Gastroesophageal sphincter (tissue), 4 donors: ENCODE data around the gene NOL6. TPM values are rescaled to one million over a fixed set of nuclear protein-coding genes. Genes with fewer than 3 reads are reported as not detected.

Experiments
- ATAC-seq: fragments of 150-250 bp; one replicate; pipeline ENCODE4 v1.9.1; 2016; ENCODE audit warnings: mild to moderate bottlenecking, moderate library complexity
- H3K27ac ChIP-seq, 4 donors: fragments of 200-600 bp; sonication (generic) in 3 of 4; 1 replicate in 3 of 4; 2 replicates in 1 of 4; pipeline ENCODE4 v1.5.1; 2016 to 2019
- H3K27me3 ChIP-seq: fragments of 200-600 bp; sonication (generic); one replicate; pipeline ENCODE4 v1.5.1; 2019
- H3K36me3 ChIP-seq, 2 donors: fragments of 200-600 bp; sonication (generic); one replicate each; pipeline ENCODE4 v1.5.1; 2019; ENCODE audit warnings: control low read depth in 1 of 2
- H3K4me1 ChIP-seq, 3 donors: fragments of 200-600 bp; sonication (generic); 1 replicate in 2 of 3; 2 replicates in 1 of 3; pipeline ENCODE4 v1.5.1; 2016 to 2019; ENCODE audit warnings: control low read depth in 2 of 3
- H3K4me3 ChIP-seq, 2 donors: fragments of 200-600 bp; sonication (generic); one replicate each; pipeline ENCODE4 v1.5.1; 2019; ENCODE audit warnings: mild to moderate bottlenecking in 1 of 2, moderate library complexity in 1 of 2
- H3K9me3 ChIP-seq, 3 donors: fragments of 200-600 bp; sonication (generic); one replicate each; pipeline ENCODE4 v1.5.1; 2017 to 2019; ENCODE audit warnings: control low read depth in 2 of 3
- CTCF ChIP-seq, 4 experiments: fragments of 200-600 bp in 2 of 4; fragments of 450-650 bp in 2 of 4; sonication (generic) in 1 of 4; IDR thresholded peaks; one replicate each; pipeline ENCODE4 v1.5.1; 2017 to 2019; ENCODE audit warnings: antibody characterized with exemption in 4 of 4, mild to moderate bottlenecking in 2 of 4, moderate library complexity in 2 of 4
- EP300 ChIP-seq: sonication (generic); formaldehyde crosslinking; IDR thresholded peaks from one replicate; pipeline ENCODE4 v1.6.1; 2017; ENCODE audit warnings: antibody characterized with exemption, mild to moderate bottlenecking
- POLR2A ChIP-seq, 2 donors: fragments of 450-650 bp; IDR thresholded peaks; one replicate each; pipeline ENCODE4 v1.6.1; 2017; ENCODE audit warnings: antibody characterized with exemption in 2 of 2, mild to moderate bottlenecking in 2 of 2, moderate library complexity in 1 of 2
- POLR2AphosphoS5 ChIP-seq: sonication (generic); formaldehyde crosslinking; IDR thresholded peaks from one replicate; pipeline ENCODE4 v1.6.1; 2017; ENCODE audit warnings: antibody characterized with exemption
- WGBS, 2 donors: methylation state at CpG; one replicate each; pipeline ENCODE4 v1.1.5; 2018; ENCODE audit warnings: low coverage in 1 of 2; 5-methylcytosine and 5-hydroxymethylcytosine counted together
- total RNA-seq, 4 donors: library from RNA; depleted of rRNA; stranded (reverse); fragments of >200 nt; gene quantifications; one replicate each; pipeline ENCODE4 v1.1.0, GENCODE V29; 2016

Gene NOL6
- total RNA-seq, 4 donors from 2014 or later: 9.0 to 21.4 (median 16.1) TPM

- no peak overlapping the region for H3K4me3 ChIP-seq
- no peak overlapping the region for H3K27ac ChIP-seq
- no peaks in the 10 kb centered on the region for H3K9me3 ChIP-seq
- H3K27me3 ChIP-seq: peaks cover 18% of the 10 kb centered on the region
- ATAC-seq: no peak
- no peak for TF ChIP-seq EP300
- no peak for TF ChIP-seq POLR2AphosphoS5
- 50 to 60% methylated on average over 1 to 2 of the region's 7 CpGs for WGBS, 2 donors
- H3K36me3 ChIP-seq: peaks cover 0 to 19% of the 10 kb centered on the region in 2 donors
- no peaks in the 10 kb centered on the region for H3K4me1 ChIP-seq
These were observed 34.6 kb downstream of the NOL6 start for GRCh38 chr9:33438926-33439680.

- Histone ChIP-seq H3K4me1 (no peaks in the 10 kb centered on the region), H3K9me3 (no peaks in the 10 kb centered on the region), H3K4me3 (no peak overlapping the region), H3K27ac (no peak overlapping the region), H3K36me3 (peaks cover 0 to 15% of the 10 kb centered on the region in 2 donors), H3K27me3 (peaks cover 18% of the 10 kb centered on the region)
- TF ChIP-seq EP300 (no peak), POLR2AphosphoS5 (no peak), POLR2A (IDR thresholded peaks at IDR 0.05) (no peak), CTCF (IDR thresholded peaks at IDR 0.05) (no peak)
- WGBS, 2 donors: 100% methylated on average over 1 of the region's 1 CpG
- no peak for ATAC-seq
These were observed 35.8 kb downstream of the NOL6 start for GRCh38 chr9:33437898-33438297.

GRCh38 chr9:33437205-33437604, 36.5 kb downstream of the NOL6 start:
- WGBS, 2 donors: 10 to 50% methylated on average over 1 to 2 of the region's 2 CpGs
- Histone ChIP-seq H3K4me3 (no peak overlapping the region), H3K4me1 (no peaks in the 10 kb centered on the region), H3K36me3 (peaks cover 0 to 8% of the 10 kb centered on the region in 2 donors), H3K27me3 (peaks cover 18% of the 10 kb centered on the region), H3K27ac (no peak overlapping the region), H3K9me3 (no peaks in the 10 kb centered on the region)
- TF ChIP-seq EP300 (no peak), POLR2A (IDR thresholded peaks at IDR 0.05) (no peak), POLR2AphosphoS5 (no peak), CTCF (IDR thresholded peaks at IDR 0.05) (no peak)
- no peak for ATAC-seq

GRCh38 chr9:33436445-33436844, 37.3 kb downstream of the NOL6 start:
- 40% methylated on average over 3 of the region's 8 CpGs; no CpG with 5 or more reads in 1 of the 2 donors for WGBS, 2 donors
- no peak overlapping the region for H3K27ac ChIP-seq
- H3K27me3 ChIP-seq: peaks cover 18% of the 10 kb centered on the region
- no peak for ATAC-seq
- H3K36me3 ChIP-seq: peaks cover 0 to under 1% of the 10 kb centered on the region in 2 donors
- H3K4me3 ChIP-seq: no peak overlapping the region
- no peaks in the 10 kb centered on the region for H3K4me1 ChIP-seq
- H3K9me3 ChIP-seq: no peaks in the 10 kb centered on the region
- TF ChIP-seq POLR2AphosphoS5: no peak
- no peak for TF ChIP-seq EP300
- no peak for TF ChIP-seq POLR2A (IDR thresholded peaks at IDR 0.05)
- TF ChIP-seq CTCF (IDR thresholded peaks at IDR 0.05): no peak

GRCh38 chr9:33435821-33436277, 37.9 kb downstream of the NOL6 start:
- H3K27me3 ChIP-seq: peaks cover 18% of the 10 kb centered on the region
- WGBS, 2 donors: 84% methylated on average over 6 of the region's 8 CpGs; no CpG with 5 or more reads in 1 of the 2 donors
- TF ChIP-seq CTCF (IDR thresholded peaks at IDR 0.05) (no peak), POLR2A (IDR thresholded peaks at IDR 0.05) (no peak), POLR2AphosphoS5 (no peak), EP300 (no peak)
- no peaks in the 10 kb centered on the region for H3K9me3 ChIP-seq
- no peak overlapping the region for H3K27ac ChIP-seq
- H3K4me3 ChIP-seq: no peak overlapping the region
- ATAC-seq: no peak
- H3K36me3 ChIP-seq: no peaks in the 10 kb centered on the region
- H3K4me1 ChIP-seq: no peaks in the 10 kb centered on the region
